Adrenal gland (tissue), 5 donors: ENCODE data around the gene NCKAP5.

ENCODE experiments used
- POLR2A ChIP-seq, 2 donors: fragments of 450-650 bp; IDR thresholded peaks; one replicate each; pipeline ENCODE4 v1.6.1; 2017; ENCODE audit warnings: antibody characterized with exemption in 2 of 2, mild to moderate bottlenecking in 2 of 2, moderate library complexity in 1 of 2
- TF ChIP-seq, protein P1 (sequence below), 6 experiments: fragments of 450-650 bp in 4 of 6; fragments of 200-600 bp in 2 of 6; sonication (generic) in 1 of 6; IDR thresholded peaks; 1 replicate in 5 of 6; 2 replicates in 1 of 6; pipeline versions ENCODE4 v1.5.1 to v1.8.0; 2016 to 2021; ENCODE audit warnings: antibody characterized with exemption in 6 of 6, mild to moderate bottlenecking in 2 of 6, moderate library complexity in 1 of 6
- donor health status: DM: no; HTN: no; CAD: no.

DNA sequence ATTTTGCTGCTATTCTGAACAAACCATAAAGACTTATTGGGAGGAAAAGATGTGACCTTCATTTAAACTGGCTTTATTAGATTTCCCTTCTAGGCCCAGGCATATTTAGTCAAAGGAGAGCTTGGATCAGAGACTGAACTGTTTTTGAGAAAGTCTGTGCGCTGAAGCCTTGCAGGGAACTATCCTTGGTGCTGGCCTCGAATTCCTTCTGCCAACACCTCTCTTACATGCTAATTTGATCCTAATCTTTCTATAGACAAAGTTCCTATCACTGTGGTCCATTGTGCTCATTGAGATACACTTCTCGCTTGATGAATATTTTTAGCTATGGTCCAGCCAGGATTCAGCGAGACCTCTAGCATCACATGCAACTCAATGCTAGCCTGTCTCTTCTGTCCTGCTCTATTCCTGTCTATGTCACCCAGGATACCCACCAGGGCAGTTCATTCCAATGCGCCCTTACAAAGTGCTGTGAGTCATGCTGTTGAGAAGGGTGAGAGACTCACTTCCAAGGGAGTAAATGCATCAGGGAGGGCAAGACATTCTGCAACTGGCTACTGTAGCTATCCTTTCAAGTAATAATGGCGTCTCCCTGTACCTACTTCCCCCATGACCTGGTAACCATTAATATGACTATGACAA, 541.6 kb downstream of the NCKAP5 start:
- TF ChIP-seq, protein P1, sequence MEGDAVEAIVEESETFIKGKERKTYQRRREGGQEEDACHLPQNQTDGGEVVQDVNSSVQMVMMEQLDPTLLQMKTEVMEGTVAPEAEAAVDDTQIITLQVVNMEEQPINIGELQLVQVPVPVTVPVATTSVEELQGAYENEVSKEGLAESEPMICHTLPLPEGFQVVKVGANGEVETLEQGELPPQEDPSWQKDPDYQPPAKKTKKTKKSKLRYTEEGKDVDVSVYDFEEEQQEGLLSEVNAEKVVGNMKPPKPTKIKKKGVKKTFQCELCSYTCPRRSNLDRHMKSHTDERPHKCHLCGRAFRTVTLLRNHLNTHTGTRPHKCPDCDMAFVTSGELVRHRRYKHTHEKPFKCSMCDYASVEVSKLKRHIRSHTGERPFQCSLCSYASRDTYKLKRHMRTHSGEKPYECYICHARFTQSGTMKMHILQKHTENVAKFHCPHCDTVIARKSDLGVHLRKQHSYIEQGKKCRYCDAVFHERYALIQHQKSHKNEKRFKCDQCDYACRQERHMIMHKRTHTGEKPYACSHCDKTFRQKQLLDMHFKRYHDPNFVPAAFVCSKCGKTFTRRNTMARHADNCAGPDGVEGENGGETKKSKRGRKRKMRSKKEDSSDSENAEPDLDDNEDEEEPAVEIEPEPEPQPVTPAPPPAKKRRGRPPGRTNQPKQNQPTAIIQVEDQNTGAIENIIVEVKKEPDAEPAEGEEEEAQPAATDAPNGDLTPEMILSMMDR (IDR thresholded peaks at IDR 0.05) = no peak
- no peak for TF ChIP-seq POLR2A (IDR thresholded peaks at IDR 0.05)
